Thymus (tissue), 11 donors: ENCODE measurements around the gene PLVAP. TPM values are rescaled to one million over a fixed set of nuclear protein-coding genes. Genes with fewer than 3 reads are reported as not detected.

Source experiments
- DNase-seq, 9 donors: peaks; one replicate each; pipeline ENCODE4 v3.0.0-alpha.2; 2013; ENCODE audit warnings: low spot score in 9 of 9, low read depth in 6 of 9, missing footprints in 1 of 9
- H3K27ac ChIP-seq, 2 donors: one replicate each; pipeline ENCODE4 v1.5.1; 2013; ENCODE audit warnings: control low read depth in 1 of 2, low read depth in 1 of 2, low read length in 1 of 2, mild to moderate bottlenecking in 1 of 2, moderate library complexity in 1 of 2
- H3K27me3 ChIP-seq, 2 donors: one replicate each; pipeline ENCODE4 v1.5.1; 2013; ENCODE audit warnings: low read length in 1 of 2; ENCODE audit not compliant: control insufficient read depth in 2 of 2, insufficient read depth in 1 of 2
- H3K36me3 ChIP-seq, 2 donors: one replicate each; pipeline ENCODE4 v1.5.1; 2013; ENCODE audit warnings: low read length in 1 of 2, mild to moderate bottlenecking in 1 of 2, moderate library complexity in 1 of 2; ENCODE audit not compliant: control insufficient read depth in 2 of 2, insufficient read depth in 2 of 2
- H3K4me1 ChIP-seq, 2 donors: one replicate each; pipeline ENCODE4 v1.5.1; 2013; ENCODE audit warnings: low read length in 2 of 2; ENCODE audit not compliant: control insufficient read depth in 2 of 2, insufficient read depth in 2 of 2
- H3K4me3 ChIP-seq, 2 donors: one replicate each; pipeline ENCODE4 v1.5.1; 2013; ENCODE audit warnings: low read length in 2 of 2, control low read depth in 1 of 2, mild to moderate bottlenecking in 1 of 2
- H3K9me3 ChIP-seq, 2 donors: one replicate each; pipeline ENCODE4 v1.5.1; 2013; ENCODE audit warnings: low read length in 1 of 2, mild to moderate bottlenecking in 1 of 2; ENCODE audit not compliant: control insufficient read depth in 2 of 2, insufficient read depth in 1 of 2
- WGBS: extraction: QIAGEN DNeasy Blood & Tissue Kit; methylation state at CpG from one replicate; pipeline ENCODE4 v1.1.7; 2013; 5-methylcytosine and 5-hydroxymethylcytosine counted together
- polyA plus RNA-seq: library from polyadenylated mRNA; stranded (reverse); fragments of 200-250 nt; gene quantifications from one replicate; pipeline ENCODE4 v1.2.3, GENCODE V29; 2013
- total RNA-seq: library from RNA; stranded (reverse); fragments of 120-200 nt; gene quantifications from one replicate; pipeline ENCODE4 v1.2.4, GENCODE V29; 2013
- donor health status: healthy.

The PLVAP gene
- total and polyA plus RNA-seq, 2 donors = 11.7 to 57.1 TPM

DNA sequence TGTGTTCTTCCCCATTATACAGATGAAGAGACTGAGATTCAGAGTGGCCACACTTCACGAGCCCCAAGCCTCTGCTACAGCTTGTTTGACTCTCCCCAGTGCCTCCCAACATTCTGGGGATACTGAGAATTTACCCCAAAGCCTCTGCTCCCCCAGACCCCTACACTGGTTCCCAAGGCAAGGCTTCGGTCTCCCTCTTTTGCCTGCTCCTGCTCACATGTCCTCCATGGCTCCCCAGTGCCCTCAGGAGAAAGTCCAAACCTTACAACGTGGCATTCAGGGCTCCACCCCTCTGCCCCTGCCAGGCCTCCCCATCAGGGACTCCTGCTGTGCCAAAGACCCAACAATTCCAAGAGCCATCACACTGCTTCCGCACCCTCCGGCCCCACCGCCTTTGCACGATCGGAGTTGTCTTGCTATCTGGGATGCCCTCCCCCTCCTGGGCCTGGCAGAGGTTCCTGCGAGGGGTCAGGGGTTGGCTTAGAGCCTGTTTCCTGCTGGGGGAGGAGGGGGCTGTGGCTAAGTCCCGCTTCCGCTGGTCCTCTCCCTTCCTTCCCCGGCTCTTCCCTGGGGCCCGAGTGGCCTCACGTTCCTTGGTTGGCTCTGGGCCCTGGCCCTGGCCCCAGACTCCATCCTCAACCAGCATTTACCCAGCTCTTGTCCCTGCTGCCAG is 24.4 kb downstream of the PLVAP start:
- Histone ChIP-seq H3K36me3 (no peaks in the 10 kb centered on the region), H3K4me3 (no peak overlapping the region), H3K4me1 (peaks cover 0 to 11% of the 10 kb centered on the region in 2 donors), H3K27me3 (peaks cover 3 to 12% of the 10 kb centered on the region in 2 donors), H3K9me3 (peaks cover 0 to 6% of the 10 kb centered on the region in 2 donors), H3K27ac (no peak overlapping the region)
- 83% methylated on average over 14 of the region's 14 CpGs for WGBS
- no peak for DNase-seq

DNA sequence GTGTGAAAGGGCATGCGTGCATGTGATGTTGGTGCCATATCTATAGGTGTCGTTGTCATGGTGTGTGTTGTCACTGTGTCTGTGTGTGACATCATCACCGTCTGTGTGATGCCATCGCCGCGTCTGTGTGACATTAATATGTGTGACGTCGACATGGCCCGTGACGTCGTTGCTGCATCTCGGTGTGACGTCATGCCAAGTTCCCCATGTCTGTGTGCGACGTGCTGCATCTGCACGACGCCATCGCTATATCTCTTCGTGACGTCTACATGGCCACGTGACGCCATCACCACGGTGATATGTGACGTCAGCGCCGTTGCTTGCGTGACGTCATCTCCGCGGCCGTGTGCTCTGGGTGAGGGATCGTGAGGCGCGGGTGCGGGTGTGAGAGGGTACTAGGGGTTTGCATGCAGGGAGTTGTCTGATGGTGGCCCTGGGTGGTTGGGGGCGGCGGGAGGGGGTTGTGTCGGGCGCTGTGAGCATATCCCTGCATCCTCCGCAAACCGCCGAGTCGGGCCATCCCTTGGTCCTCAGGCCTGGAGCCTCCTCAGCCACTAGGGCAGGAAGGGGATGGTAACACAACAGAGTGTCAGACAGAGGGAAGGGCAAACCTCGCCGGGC is 25.2 kb downstream of the PLVAP start:
- DNase-seq = no peak
- WGBS = 97% methylated on average over 45 of the region's 45 CpGs
- Histone ChIP-seq H3K27me3 (peaks cover 3 to 14% of the 10 kb centered on the region in 2 donors), H3K27ac (no peak overlapping the region), H3K9me3 (peaks cover 0 to 6% of the 10 kb centered on the region in 2 donors), H3K36me3 (no peaks in the 10 kb centered on the region), H3K4me3 (no peak overlapping the region), H3K4me1 (peaks cover 0 to 15% of the 10 kb centered on the region in 2 donors)

DNA sequence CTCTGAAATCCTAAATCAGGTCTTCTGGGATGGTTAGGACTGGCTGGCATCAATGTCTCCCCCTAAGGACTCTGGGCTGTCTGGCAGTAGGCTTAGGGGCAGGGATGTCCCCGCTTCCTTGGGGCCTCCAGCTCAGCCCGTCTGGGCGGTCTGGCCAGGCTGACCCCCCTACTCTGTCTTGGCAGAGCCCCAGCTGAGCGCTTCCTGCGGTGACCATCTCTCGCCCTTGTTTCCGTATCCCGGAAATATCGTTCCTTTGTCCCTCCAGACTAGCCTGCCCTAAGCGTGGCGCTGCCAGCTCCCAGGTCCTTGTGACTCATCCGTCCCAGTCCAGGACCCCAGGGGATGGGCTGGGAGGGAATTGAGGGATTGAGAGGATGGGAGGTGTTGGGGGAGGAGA is 28.4 kb downstream of the PLVAP start:
- Histone ChIP-seq H3K27me3 (peaks cover 3 to 14% of the 10 kb centered on the region in 2 donors), H3K27ac (no peak overlapping the region), H3K9me3 (peaks cover 0 to 6% of the 10 kb centered on the region in 2 donors), H3K4me1 (peaks cover 0 to 18% of the 10 kb centered on the region in 2 donors), H3K36me3 (peaks cover 0 to 4% of the 10 kb centered on the region in 2 donors), H3K4me3 (no peak overlapping the region)
- 17% methylated on average over 12 of the region's 12 CpGs for WGBS
- no peak for DNase-seq

DNA sequence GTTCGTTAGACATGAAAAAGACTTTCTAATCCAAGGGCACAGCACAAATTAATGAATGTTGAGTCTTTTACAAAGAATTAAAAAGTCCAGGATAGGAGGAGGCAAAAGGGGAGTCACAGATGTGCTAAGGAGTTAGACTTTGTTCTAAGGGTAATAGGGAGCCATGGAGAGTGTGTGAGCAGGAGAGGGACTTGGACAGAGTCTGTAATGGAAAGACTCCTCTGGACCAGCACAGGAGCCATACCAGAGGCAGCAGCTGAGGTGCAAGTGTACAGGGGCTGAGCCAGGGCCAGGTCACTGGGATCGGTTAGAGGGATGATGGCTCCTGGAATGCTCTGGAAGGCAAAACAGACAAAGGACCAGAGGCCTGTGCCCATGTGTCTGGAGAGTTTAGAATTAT is 29.3 kb downstream of the PLVAP start:
- Histone ChIP-seq H3K4me1 (peaks cover 0 to 18% of the 10 kb centered on the region in 2 donors), H3K27ac (peak overlapping the region in 1 of 2 donors; percentile 18), H3K4me3 (no peak overlapping the region), H3K36me3 (peaks cover 0 to 4% of the 10 kb centered on the region in 2 donors), H3K9me3 (peaks cover 0 to 6% of the 10 kb centered on the region in 2 donors), H3K27me3 (peaks cover 3 to 14% of the 10 kb centered on the region in 2 donors)
- DNase-seq = no peak
- WGBS = 82% methylated on average over 2 of the region's 2 CpGs

DNA sequence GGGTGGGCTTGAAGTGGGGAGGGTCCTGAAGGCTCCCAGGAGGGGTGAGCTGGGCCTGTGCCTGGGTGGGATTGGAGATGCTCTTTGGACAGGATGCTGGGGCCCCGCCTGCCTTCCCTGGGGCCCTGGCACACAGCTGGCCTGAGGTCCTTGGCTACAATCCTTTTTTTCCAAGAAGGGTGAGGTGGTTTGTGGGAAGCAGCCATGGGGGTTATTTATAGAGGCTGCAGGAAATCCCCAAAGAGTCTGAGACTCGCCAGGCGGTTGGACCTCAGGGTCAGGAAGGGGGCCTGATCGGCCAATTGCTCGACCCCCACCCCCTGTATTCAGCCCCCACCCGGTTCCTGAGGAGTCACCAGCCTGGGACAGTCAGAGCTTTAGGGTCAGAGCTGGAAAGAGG is 29.8 kb downstream of the PLVAP start:
- 38% methylated on average over 6 of the region's 6 CpGs for WGBS
- no peak for DNase-seq
- Histone ChIP-seq H3K9me3 (peaks cover 0 to 6% of the 10 kb centered on the region in 2 donors), H3K27ac (no peak overlapping the region), H3K36me3 (peaks cover 0 to 6% of the 10 kb centered on the region in 2 donors), H3K4me3 (no peak overlapping the region), H3K27me3 (peaks cover 3 to 14% of the 10 kb centered on the region in 2 donors), H3K4me1 (peaks cover 0 to 18% of the 10 kb centered on the region in 2 donors)

DNA sequence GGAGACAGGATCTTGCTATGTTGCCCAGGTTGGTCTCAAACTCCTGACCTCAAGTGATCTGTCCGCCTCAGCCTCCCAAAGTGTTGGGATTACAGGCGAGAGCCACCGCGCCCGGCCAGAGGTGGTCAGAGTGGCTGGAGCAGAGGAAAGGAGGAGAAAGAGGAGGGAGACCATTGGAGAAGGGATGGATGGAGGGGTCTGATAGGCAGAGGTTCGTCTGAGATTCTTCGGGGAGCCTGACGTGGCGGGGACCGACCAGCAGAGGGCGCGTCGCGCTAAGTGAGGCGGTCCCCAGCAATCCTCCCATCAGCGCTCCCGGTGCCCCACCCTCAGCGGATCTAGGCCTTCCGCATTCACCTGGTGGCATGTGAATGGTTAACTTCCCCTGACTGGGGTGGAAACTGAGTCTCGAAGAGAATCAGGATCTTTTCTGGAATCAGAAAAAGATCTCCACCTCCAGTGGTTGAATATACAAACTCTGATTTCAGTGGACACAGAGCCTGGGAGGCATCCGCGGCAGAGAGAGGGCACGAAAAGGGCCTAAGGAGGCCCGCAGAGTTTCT is 31.0 kb downstream of the PLVAP start:
- H3K36me3 ChIP-seq = peaks cover 2 to 14% of the 10 kb centered on the region in 2 donors
- H3K4me3 ChIP-seq = no peak overlapping the region
- peak in 6 of 9 donors; percentile 45 to 81 (median 69) for DNase-seq
- H3K27me3 ChIP-seq = peaks cover 3 to 14% of the 10 kb centered on the region in 2 donors
- no peak overlapping the region for H3K27ac ChIP-seq
- H3K9me3 ChIP-seq = peaks cover 0 to 3% of the 10 kb centered on the region in 2 donors
- peaks cover 0 to 12% of the 10 kb centered on the region in 2 donors for H3K4me1 ChIP-seq
- 19% methylated on average over 24 of the region's 24 CpGs for WGBS

DNA sequence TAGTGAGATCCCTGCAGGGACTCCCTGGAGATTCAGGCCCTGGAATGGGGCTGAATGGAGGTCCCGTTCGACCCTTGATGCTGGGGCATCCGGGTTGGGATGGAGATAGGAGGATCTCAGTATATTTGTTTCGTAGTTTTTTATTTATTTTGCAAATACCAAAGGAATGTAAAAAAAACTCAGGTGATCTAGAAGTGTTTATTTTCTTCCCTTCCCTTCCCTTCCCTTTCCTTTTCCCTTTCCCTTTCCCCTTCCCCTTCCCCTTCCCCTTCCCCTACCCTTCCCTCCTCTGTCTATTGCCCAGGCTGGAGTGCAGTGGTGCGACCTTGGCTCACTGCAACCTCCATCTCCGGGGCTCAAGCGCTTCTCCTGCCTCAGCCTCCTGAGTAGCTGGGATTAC is 35.3 kb downstream of the PLVAP start:
- WGBS = over 99% methylated on average over 7 of the region's 7 CpGs
- Histone ChIP-seq H3K4me1 (peaks cover 2 to 15% of the 10 kb centered on the region in 2 donors), H3K9me3 (no peaks in the 10 kb centered on the region), H3K4me3 (no peak overlapping the region), H3K27ac (no peak overlapping the region), H3K27me3 (no peaks in the 10 kb centered on the region), H3K36me3 (peaks cover 4 to 21% of the 10 kb centered on the region in 2 donors)
- DNase-seq = no peak

DNA sequence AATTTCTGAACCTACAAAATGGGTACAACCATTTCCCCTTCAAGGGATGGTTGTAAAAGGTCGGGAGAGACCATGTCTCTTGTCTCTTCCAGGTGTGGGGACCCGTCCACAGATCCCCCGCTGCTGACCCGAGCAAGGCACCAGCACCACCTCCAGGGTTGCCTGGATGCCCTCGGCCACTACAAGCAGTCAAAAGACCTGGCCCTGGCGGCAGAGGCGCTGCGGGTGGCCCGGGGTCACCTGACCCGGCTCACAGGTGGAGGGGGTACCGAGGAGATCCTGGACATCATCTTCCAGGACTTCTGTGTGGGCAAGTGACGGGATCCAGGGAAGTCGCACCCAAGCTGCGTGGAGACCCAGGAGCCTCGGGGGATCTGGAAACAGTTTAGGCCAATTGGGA is 35.8 kb downstream of the PLVAP start:
- WGBS = 97% methylated on average over 15 of the region's 15 CpGs
- H3K4me3 ChIP-seq = no peak overlapping the region
- peaks cover 2 to 18% of the 10 kb centered on the region in 2 donors for H3K4me1 ChIP-seq
- no peak overlapping the region for H3K27ac ChIP-seq
- H3K36me3 ChIP-seq = peaks cover 4 to 21% of the 10 kb centered on the region in 2 donors
- H3K27me3 ChIP-seq = no peaks in the 10 kb centered on the region
- H3K9me3 ChIP-seq = no peaks in the 10 kb centered on the region
- DNase-seq = no peak

DNA sequence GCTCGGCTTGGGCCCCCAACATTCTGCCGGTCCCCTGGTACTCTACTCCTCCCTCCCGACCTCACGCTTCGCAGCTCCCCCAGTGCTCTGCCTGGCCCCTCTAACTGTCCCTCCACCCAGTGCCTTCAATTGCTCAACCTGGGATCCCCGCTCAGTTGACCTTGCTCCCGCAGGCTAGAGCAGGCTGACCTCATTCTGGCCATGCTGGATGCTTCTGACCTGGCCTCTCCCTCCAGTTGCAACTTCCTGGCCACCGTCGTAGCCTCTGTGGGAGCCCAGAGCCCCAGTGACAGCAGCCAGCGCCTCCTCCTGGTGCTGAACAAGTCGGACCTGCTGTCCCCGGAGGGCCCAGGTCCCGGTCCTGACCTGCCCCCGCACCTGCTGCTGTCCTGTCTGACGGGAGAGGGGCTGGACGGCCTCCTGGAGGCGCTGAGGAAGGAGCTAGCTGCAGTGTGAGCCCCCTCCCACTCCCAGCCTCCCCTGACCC is 36.2 kb downstream of the PLVAP start:
- no peak for DNase-seq
- WGBS = 95% methylated on average over 17 of the region's 17 CpGs
- H3K9me3 ChIP-seq = no peaks in the 10 kb centered on the region
- H3K36me3 ChIP-seq = peaks cover 4 to 21% of the 10 kb centered on the region in 2 donors
- no peak overlapping the region for H3K27ac ChIP-seq
- H3K27me3 ChIP-seq = no peaks in the 10 kb centered on the region
- peaks cover 2 to 20% of the 10 kb centered on the region in 2 donors for H3K4me1 ChIP-seq
- no peak overlapping the region for H3K4me3 ChIP-seq
